ENCODE measurements around the gene TMEM72. TPM values are rescaled to one million over a fixed set of nuclear protein-coding genes. Genes with fewer than 3 reads are reported as not detected.

TMEM72 gene
- total RNA-seq, 1 donor from 2014 or later = not detected

- H3K9me3 Mint-ChIP-seq (ENCODE audit: unreplicated experiment) = no peaks in the 10 kb centered on the region
- no peak overlapping the region for H2AFZ ChIP-seq (ENCODE audit: low read depth, low read length)
- H3K4me2 ChIP-seq (ENCODE audit: low read length) = no peak overlapping the region
- no peaks in the 10 kb centered on the region for H3K36me3 Mint-ChIP-seq (ENCODE audit: low read depth, unreplicated experiment)
- no peaks in the 10 kb centered on the region for H3K9me3 ChIP-seq (ENCODE audit: insufficient read depth, low read depth, low read length)
- no peaks in the 10 kb centered on the region for H3K27me3 ChIP-seq (ENCODE audit: insufficient read depth, low read length)
- H4K20me1 ChIP-seq (ENCODE audit: insufficient read depth, low read length) = no peaks in the 10 kb centered on the region
- peaks cover 7% of the 10 kb centered on the region for H3K27me3 Mint-ChIP-seq (ENCODE audit: low read depth, unreplicated experiment)
- no peaks in the 10 kb centered on the region for H3K4me1 ChIP-seq (ENCODE audit: insufficient read depth, low read length)
- no peaks in the 10 kb centered on the region for H3K4me1 Mint-ChIP-seq (ENCODE audit: low read depth, unreplicated experiment)
- H3K9ac ChIP-seq (ENCODE audit: low read length) = no peak overlapping the region
- TF ChIP-seq EZH2 (IDR thresholded peaks at IDR 0.05; ENCODE audit: insufficient read depth, low read length) = no peak
- no peak for TF ChIP-seq CTCF (IDR thresholded peaks at IDR 0.05; ENCODE audit: insufficient read depth, low read depth, low read length)
- no peaks in the 10 kb centered on the region for H3K36me3 ChIP-seq (ENCODE audit: insufficient read depth, low read length)
- H3K79me2 ChIP-seq (ENCODE audit: insufficient read depth, low read length) = no peaks in the 10 kb centered on the region
- no peak overlapping the region for H3K4me3 Mint-ChIP-seq (ENCODE audit: unreplicated experiment)
- H3K4me3 ChIP-seq (ENCODE audit: insufficient read depth, low read depth, low read length) = no peak overlapping the region
- no peak for FAIRE-seq
- no peak overlapping the region for H3K27ac ChIP-seq (ENCODE audit: low read depth, low read length)
- H3K27ac Mint-ChIP-seq (ENCODE audit: unreplicated experiment) = no peak overlapping the region
- DNase-seq (ENCODE audit: low read depth) = no peak
These were observed 38.0 kb upstream of the TMEM72 start for GRCh38 chr10:44873160-44873559.

GRCh38 chr10:44874166-44874565 is 37.0 kb upstream of the TMEM72 start:
- no peak for DNase-seq (ENCODE audit: low read depth)
- H3K27me3 Mint-ChIP-seq (ENCODE audit: low read depth, unreplicated experiment) = peaks cover 10% of the 10 kb centered on the region
- no peaks in the 10 kb centered on the region for H3K36me3 Mint-ChIP-seq (ENCODE audit: low read depth, unreplicated experiment)
- no peaks in the 10 kb centered on the region for H3K9me3 ChIP-seq (ENCODE audit: insufficient read depth, low read depth, low read length)
- H3K4me2 ChIP-seq (ENCODE audit: low read length) = no peak overlapping the region
- no peak for FAIRE-seq
- no peak overlapping the region for H3K27ac ChIP-seq (ENCODE audit: low read depth, low read length)
- H3K27me3 ChIP-seq (ENCODE audit: insufficient read depth, low read length) = peaks cover 2% of the 10 kb centered on the region
- no peak overlapping the region for H2AFZ ChIP-seq (ENCODE audit: low read depth, low read length)
- no peaks in the 10 kb centered on the region for H4K20me1 ChIP-seq (ENCODE audit: insufficient read depth, low read length)
- H3K9me3 Mint-ChIP-seq (ENCODE audit: unreplicated experiment) = no peaks in the 10 kb centered on the region
- no peak overlapping the region for H3K27ac Mint-ChIP-seq (ENCODE audit: unreplicated experiment)
- H3K79me2 ChIP-seq (ENCODE audit: insufficient read depth, low read length) = no peaks in the 10 kb centered on the region
- no peak overlapping the region for H3K4me3 ChIP-seq (ENCODE audit: insufficient read depth, low read depth, low read length)
- H3K4me3 Mint-ChIP-seq (ENCODE audit: unreplicated experiment) = no peak overlapping the region
- H3K36me3 ChIP-seq (ENCODE audit: insufficient read depth, low read length) = no peaks in the 10 kb centered on the region
- TF ChIP-seq CTCF (IDR thresholded peaks at IDR 0.05; ENCODE audit: insufficient read depth, low read depth, low read length) = no peak
- TF ChIP-seq EZH2 (IDR thresholded peaks at IDR 0.05; ENCODE audit: insufficient read depth, low read length) = no peak
- peaks cover 5% of the 10 kb centered on the region for H3K4me1 ChIP-seq (ENCODE audit: insufficient read depth, low read length)
- H3K9ac ChIP-seq (ENCODE audit: low read length) = no peak overlapping the region
- no peaks in the 10 kb centered on the region for H3K4me1 Mint-ChIP-seq (ENCODE audit: low read depth, unreplicated experiment)

GRCh38 chr10:44878706-44879530 is 32.2 kb upstream of the TMEM72 start:
- FAIRE-seq (peak; percentile 97), DNase-seq (ENCODE audit: low read depth) (peak; percentile 62)
- Histone ChIP-seq H3K4me2 (ENCODE audit: low read length) (peak overlapping the region; percentile 93), H3K9ac (ENCODE audit: low read length) (peak overlapping the region; percentile 59), H2AFZ (ENCODE audit: low read depth, low read length) (peak overlapping the region; percentile 88), H3K27ac (ENCODE audit: low read depth, low read length) (no peak overlapping the region), H3K4me3 (ENCODE audit: insufficient read depth, low read depth, low read length) (peak overlapping the region; percentile 60), H3K36me3 (ENCODE audit: insufficient read depth, low read length) (no peaks in the 10 kb centered on the region), H3K9me3 (ENCODE audit: insufficient read depth, low read depth, low read length) (no peaks in the 10 kb centered on the region), H4K20me1 (ENCODE audit: insufficient read depth, low read length) (no peaks in the 10 kb centered on the region), H3K27me3 (ENCODE audit: insufficient read depth, low read length) (peaks cover 8% of the 10 kb centered on the region), H3K79me2 (ENCODE audit: insufficient read depth, low read length) (no peaks in the 10 kb centered on the region), H3K4me1 (ENCODE audit: insufficient read depth, low read length) (peaks cover 8% of the 10 kb centered on the region)
- TF ChIP-seq CTCF (IDR thresholded peaks at IDR 0.05; ENCODE audit: insufficient read depth, low read depth, low read length) (no peak), EZH2 (IDR thresholded peaks at IDR 0.05; ENCODE audit: insufficient read depth, low read length) (no peak)
- peaks cover 31% of the 10 kb centered on the region for H3K27me3 Mint-ChIP-seq (ENCODE audit: low read depth, unreplicated experiment)
- no peaks in the 10 kb centered on the region for H3K36me3 Mint-ChIP-seq (ENCODE audit: low read depth, unreplicated experiment)
- peak overlapping the region; percentile 58 for H3K27ac Mint-ChIP-seq (ENCODE audit: unreplicated experiment)
- H3K4me3 Mint-ChIP-seq (ENCODE audit: unreplicated experiment) = peak overlapping the region; percentile 76
- no peaks in the 10 kb centered on the region for H3K9me3 Mint-ChIP-seq (ENCODE audit: unreplicated experiment)
- no peaks in the 10 kb centered on the region for H3K4me1 Mint-ChIP-seq (ENCODE audit: low read depth, unreplicated experiment)
